Panc1 (cell line): ENCODE data around the gene SGPP2. TPM values are rescaled to one million over a fixed set of nuclear protein-coding genes. Genes with fewer than 3 reads are reported as not detected.

Experiments used
- ATAC-seq: fragments of 200-7000 bp; cut with Tn5 transposase; 2 replicates; pipeline ENCODE4 v1.9.1; 2020; ENCODE audit warnings: mild to moderate bottlenecking, moderate library complexity
- BruUV-seq: library from RNA; stranded (reverse); fragments of 400-500 nt; replicated peaks from 2 replicates; lab custom pipeline; 2021; lab: Mats Ljungman, UMichigan
- CTCF ChIA-PET: fragments of 300-600 bp; sonication (Branson Sonifier 250); formaldehyde crosslinking; loops from one replicate; lab custom pipeline; 2022; ENCODE audit warnings: antibody characterized with exemption; lab: Charles Lee
- POLR2A ChIA-PET: fragments of 300-600 bp; sonication (Branson Sonifier 250); formaldehyde crosslinking; loops from one replicate; lab custom pipeline; 2022; ENCODE audit warnings: antibody characterized with exemption; lab: Charles Lee
- DNase-seq: peaks from one replicate; pipeline ENCODE4 v3.0.0-alpha.2; 2010; ENCODE audit warnings: low read depth, low spot score
- H3K27ac ChIP-seq: 2 replicates; pipeline ENCODE4 v1.5.1; 2011; ENCODE audit warnings: mild to moderate bottlenecking, low read length, inconsistent platforms
- H3K27me3 ChIP-seq: fragments of 200-500 bp; sonication (Bioruptor generic); 2 replicates; pipeline ENCODE4 v1.6.0; 2014; ENCODE audit warnings: low read length, inconsistent platforms; ENCODE audit not compliant: control insufficient read depth, insufficient read depth
- H3K36me3 ChIP-seq: fragments of 200-500 bp; sonication (Bioruptor generic); 2 replicates; pipeline ENCODE4 v1.5.1; 2014; ENCODE audit warnings: inconsistent platforms, mild to moderate bottlenecking, low read length, moderate library complexity; ENCODE audit not compliant: control insufficient read depth, insufficient read depth
- H3K4me1 ChIP-seq: 2 replicates; pipeline ENCODE4 v1.5.1; 2011; ENCODE audit warnings: inconsistent platforms, mild to moderate bottlenecking, low read length, moderate library complexity; ENCODE audit not compliant: control insufficient read depth, insufficient read depth
- H3K4me3 ChIP-seq, 2 experiments: 2 replicates each; pipeline ENCODE4 v1.5.1; 2011 to 2012; ENCODE audit warnings: low read depth in 2 of 2, low read length in 2 of 2, mild to moderate bottlenecking in 2 of 2, inconsistent platforms in 1 of 2, moderate library complexity in 1 of 2
- H3K9me3 ChIP-seq: fragments of 200-500 bp; sonication (Bioruptor generic); 2 replicates; pipeline ENCODE4 v1.5.1; 2014; ENCODE audit warnings: low read depth, mild to moderate bottlenecking, inconsistent platforms, low read length, moderate library complexity; ENCODE audit not compliant: control insufficient read depth, insufficient read depth
- CTCF ChIP-seq: fragments of 450-650 bp; IDR thresholded peaks from 2 replicates; pipeline ENCODE4 v1.5.1; 2017; ENCODE audit warnings: mild to moderate bottlenecking
- POLR2AphosphoS5 ChIP-seq: IDR thresholded peaks from 2 replicates; pipeline ENCODE4 v1.6.1; 2012; ENCODE audit warnings: mild to moderate bottlenecking, low read depth, low read length, moderate library complexity
- REST ChIP-seq, 2 experiments: IDR thresholded peaks; 2 replicates each; pipeline ENCODE4 v1.6.1; 2011 to 2012; ENCODE audit warnings: low read depth in 2 of 2, control low read depth in 1 of 2, low read length in 1 of 2, mild to moderate bottlenecking in 1 of 2, moderate library complexity in 1 of 2; ENCODE audit not compliant: insufficient read depth in 1 of 2
- SIN3A ChIP-seq: IDR thresholded peaks from 2 replicates; pipeline ENCODE4 v1.6.1; 2012; ENCODE audit warnings: low read depth, mild to moderate bottlenecking, low read length, moderate library complexity, borderline replicate concordance; ENCODE audit not compliant: insufficient read depth
- TCF7L2 ChIP-seq: IDR thresholded peaks from 2 replicates; pipeline ENCODE4 v1.6.1; 2011; ENCODE audit warnings: mild to moderate bottlenecking, low read depth, low read length, inconsistent platforms
- in situ Hi-C: cut with HindIII; loops from 2 replicates; pipeline ENCODE4 v1.10.0; 2016; ENCODE audit warnings: low sequenced_read_pairs, low pct_unique_long_range_greater_than_20kb
- intact Hi-C: fragments of 100-400 bp; cut with micrococcal nuclease; formaldehyde crosslinking; loops from one replicate; pipeline ENCODE4 v1.10.0; 2022; ENCODE audit not compliant: unreplicated experiment
- total RNA-seq: library from RNA; stranded (reverse); gene quantifications from one replicate; pipeline ENCODE4 v1.2.1, GENCODE V29; 2021; ENCODE audit not compliant: unreplicated experiment

The SGPP2 gene
- total RNA-seq, 1 experiment from 2014 or later: 0.05 TPM

GRCh38 chr2:222468346-222468745, 44.0 kb downstream of the SGPP2 start:
- intact Hi-C loops: no loop called here

GRCh38 chr2:222470802-222471468, 46.6 kb downstream of the SGPP2 start:
- no peak overlapping the region for H3K27ac ChIP-seq
- intact Hi-C loops (no loop called here), in situ Hi-C loops (no loop called here)
- CTCF ChIA-PET: no interaction called here
- DNase-seq (no peak), ATAC-seq (no peak)
- no peaks in the 10 kb centered on the region for H3K9me3 ChIP-seq
- POLR2A ChIA-PET: no interaction called here
- TF ChIP-seq CTCF (no peak), POLR2AphosphoS5 (no peak), TCF7L2 (no peak), REST (IDR thresholded peaks at IDR 0.05; ENCODE audit: insufficient read depth in 1 of 2, low read depth in 2 of 2, low read length in 1 of 2) (no peak), SIN3A (no peak)
- no peak overlapping the region for H3K4me3 ChIP-seq
- no peaks in the 10 kb centered on the region for H3K4me1 ChIP-seq
- no peaks in the 10 kb centered on the region for H3K27me3 ChIP-seq
- H3K36me3 ChIP-seq: no peaks in the 10 kb centered on the region
- BruUV-seq: no TSS peak

More at GRCh38 chr2:222468346-222468745, 44.0 kb downstream of the SGPP2 start:
- H3K9me3 ChIP-seq: no peaks in the 10 kb centered on the region
- no peak for DNase-seq
- in situ Hi-C loops: no loop called here
- ATAC-seq: no peak
- no peak for TF ChIP-seq POLR2AphosphoS5
- no peak for TF ChIP-seq TCF7L2
- TF ChIP-seq CTCF: no peak
- TF ChIP-seq REST (IDR thresholded peaks at IDR 0.05; ENCODE audit: insufficient read depth in 1 of 2, low read depth in 2 of 2, low read length in 1 of 2): no peak
- no peak for TF ChIP-seq SIN3A
- ChIA-PET CTCF (no interaction called here), POLR2A (no interaction called here)
- no peaks in the 10 kb centered on the region for H3K27me3 ChIP-seq
- H3K27ac ChIP-seq: no peak overlapping the region
- H3K4me3 ChIP-seq: no peak overlapping the region
- H3K36me3 ChIP-seq: no peaks in the 10 kb centered on the region
- H3K4me1 ChIP-seq: no peaks in the 10 kb centered on the region
- BruUV-seq: no TSS peak
